Upper lobe of right lung (tissue), 1 donor: ENCODE data around the gene TMEM40. TPM values are rescaled to one million over a fixed set of nuclear protein-coding genes. Genes with fewer than 3 reads are reported as not detected.
A peak's percentile ranks its signal among the peaks of the same experiment; 100 is the strongest.
"Not testable (repeated sequence)": the region's sequence is repeated elsewhere in the genome, so short reads cannot be mapped to it uniquely, and the experiment has no call there.

Experiments
- ATAC-seq: fragments of 200-7000 bp; cut with Tn5 transposase; one replicate; pipeline ENCODE4 v1.9.1; 2020; ENCODE audit warnings: mild to moderate bottlenecking, moderate library complexity
- DNase-seq: peaks from one replicate; pipeline ENCODE4 v3.0.0-alpha.2; 2020
- H3K27ac ChIP-seq: fragments of 200-600 bp; one replicate; pipeline ENCODE4 v1.8.0; 2022
- H3K27me3 ChIP-seq: fragments of 200-600 bp; one replicate; pipeline ENCODE4 v1.8.0; 2022; ENCODE audit warnings: mild to moderate bottlenecking
- H3K36me3 ChIP-seq: fragments of 200-600 bp; one replicate; pipeline ENCODE4 v1.8.0; 2022
- H3K4me1 ChIP-seq: fragments of 200-600 bp; one replicate; pipeline ENCODE4 v1.8.0; 2022
- H3K4me3 ChIP-seq: fragments of 200-600 bp; one replicate; pipeline ENCODE4 v1.8.0; 2022; ENCODE audit warnings: mild to moderate bottlenecking
- H3K9me3 ChIP-seq: fragments of 200-600 bp; one replicate; pipeline ENCODE4 v1.8.0; 2022
- intact Hi-C: fragments of 100-400 bp; cut with DNase I; formaldehyde crosslinking; loops from one replicate; pipeline ENCODE4 v1.11.0; 2022
- total RNA-seq: library from RNA; stranded (reverse); fragmentation: NEBNext Ultra II Directional; extraction: Animal tissue kit (Norgen Biotek cat#: 25700); gene quantifications from one replicate; pipeline ENCODE4 v1.2.1, GENCODE V29; 2021
- TF ChIP-seq, protein P1 (sequence below): fragments of 200-600 bp; IDR thresholded peaks from one replicate; pipeline ENCODE4 v1.8.0; 2022; ENCODE audit warnings: antibody characterized with exemption
- donor health status: DM: no; HTN: yes; CAD: no; lungs with severe emphysema.

TMEM40 gene
- total RNA-seq, 1 donor from 2014 or later: not detected

GRCh38 chr3:12796171-12797123, 37.4 kb upstream of the TMEM40 start, which contains the start of gene CAND2:
CAND2 (plus strand) TSS chr3:12796680; CDS start chr3:12796721, 41 bp downstream.
- Histone ChIP-seq H3K36me3 (no peaks in the 10 kb centered on the region), H3K4me3 (peak within 1 kb of the TSS; percentile 64), H3K27me3 (no peaks in the 10 kb centered on the region), H3K9me3 (no peaks in the 10 kb centered on the region), H3K4me1 (peaks cover 5% of the 10 kb centered on the region), H3K27ac (peak within 1 kb of the TSS; percentile 61)
- intact Hi-C loops: no loop called here
- TF ChIP-seq, protein P1, sequence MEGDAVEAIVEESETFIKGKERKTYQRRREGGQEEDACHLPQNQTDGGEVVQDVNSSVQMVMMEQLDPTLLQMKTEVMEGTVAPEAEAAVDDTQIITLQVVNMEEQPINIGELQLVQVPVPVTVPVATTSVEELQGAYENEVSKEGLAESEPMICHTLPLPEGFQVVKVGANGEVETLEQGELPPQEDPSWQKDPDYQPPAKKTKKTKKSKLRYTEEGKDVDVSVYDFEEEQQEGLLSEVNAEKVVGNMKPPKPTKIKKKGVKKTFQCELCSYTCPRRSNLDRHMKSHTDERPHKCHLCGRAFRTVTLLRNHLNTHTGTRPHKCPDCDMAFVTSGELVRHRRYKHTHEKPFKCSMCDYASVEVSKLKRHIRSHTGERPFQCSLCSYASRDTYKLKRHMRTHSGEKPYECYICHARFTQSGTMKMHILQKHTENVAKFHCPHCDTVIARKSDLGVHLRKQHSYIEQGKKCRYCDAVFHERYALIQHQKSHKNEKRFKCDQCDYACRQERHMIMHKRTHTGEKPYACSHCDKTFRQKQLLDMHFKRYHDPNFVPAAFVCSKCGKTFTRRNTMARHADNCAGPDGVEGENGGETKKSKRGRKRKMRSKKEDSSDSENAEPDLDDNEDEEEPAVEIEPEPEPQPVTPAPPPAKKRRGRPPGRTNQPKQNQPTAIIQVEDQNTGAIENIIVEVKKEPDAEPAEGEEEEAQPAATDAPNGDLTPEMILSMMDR: no peak
- ATAC-seq: peak; percentile 84
- peak; percentile 73 for DNase-seq

DNA sequence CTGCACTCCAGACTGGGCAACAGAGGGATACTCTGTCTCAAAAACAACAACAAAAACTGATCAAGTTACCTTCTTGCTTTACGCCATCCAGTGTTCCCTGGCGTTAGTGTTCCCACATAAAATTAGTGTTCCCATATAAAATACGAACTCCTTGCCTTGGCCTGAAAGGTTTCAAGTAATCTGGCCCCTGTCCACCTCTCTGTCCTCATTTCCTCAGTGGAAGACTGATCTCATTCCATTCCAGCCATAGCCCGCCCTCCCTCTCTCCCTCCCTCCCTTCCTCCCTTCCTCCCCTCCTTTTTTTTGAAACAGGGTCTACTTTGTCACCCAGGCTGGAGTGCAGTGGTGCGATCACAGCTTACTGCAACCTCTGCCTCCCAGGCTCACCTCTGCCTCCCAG, 34.6 kb upstream of the TMEM40 start:
- H3K4me1 ChIP-seq: peaks cover 5% of the 10 kb centered on the region
- ATAC-seq: no peak
- intact Hi-C loops: no loop called here
- TF ChIP-seq, protein P1: no peak
- H3K27ac ChIP-seq: no peak overlapping the region
- H3K9me3 ChIP-seq: no peaks in the 10 kb centered on the region
- no peaks in the 10 kb centered on the region for H3K36me3 ChIP-seq
- H3K4me3 ChIP-seq: no peak overlapping the region
- peak; percentile 12 for DNase-seq
- H3K27me3 ChIP-seq: no peaks in the 10 kb centered on the region

- Histone ChIP-seq H3K36me3 (no peaks in the 10 kb centered on the region), H3K4me1 (peaks cover 5% of the 10 kb centered on the region), H3K27ac (no peak overlapping the region), H3K4me3 (no peak overlapping the region), H3K9me3 (no peaks in the 10 kb centered on the region), H3K27me3 (no peaks in the 10 kb centered on the region)
- TF ChIP-seq, protein P1: no peak
- DNase-seq (no peak), ATAC-seq (no peak)
- intact Hi-C loops: no loop called here
Measured at GRCh38 chr3:12791430-12791829, 32.4 kb upstream of the TMEM40 start.

DNA sequence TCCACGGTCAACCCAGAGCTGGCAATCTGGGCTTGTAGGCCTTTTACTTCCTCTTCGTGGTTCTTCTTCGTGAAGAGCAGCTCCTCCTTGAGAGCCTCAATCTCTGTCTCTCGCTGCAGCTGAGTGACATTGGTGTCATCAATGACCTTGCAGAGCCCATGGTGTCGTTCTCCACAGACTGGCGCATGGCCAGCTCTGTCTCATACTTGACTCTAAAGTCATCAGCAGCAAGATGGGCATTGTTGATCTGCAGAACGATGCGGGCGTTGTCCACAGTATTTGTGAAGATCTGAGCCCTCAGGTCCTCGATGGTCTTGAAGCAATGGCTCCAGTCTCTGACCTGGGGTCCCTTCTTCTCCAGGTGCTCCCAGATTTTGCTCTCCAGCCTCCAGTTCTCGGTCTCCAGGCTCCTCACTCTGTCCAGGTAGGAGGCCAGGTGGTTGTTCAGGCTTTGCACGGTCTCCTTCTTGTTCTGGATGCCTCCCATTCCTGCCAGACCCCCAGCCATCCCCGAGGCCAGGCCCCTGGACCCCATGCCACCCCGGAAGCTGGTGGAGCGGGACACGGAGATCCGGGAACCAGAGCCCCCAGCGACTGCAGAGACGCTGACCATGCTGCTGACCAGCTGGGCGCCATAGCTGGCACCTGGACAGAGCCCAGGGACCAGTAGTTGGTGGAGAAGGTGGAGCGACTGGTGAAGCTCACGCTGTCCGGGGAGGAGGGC, 29.1 kb upstream of the TMEM40 start:
- peak; percentile 34 for DNase-seq
- H3K36me3 ChIP-seq: not testable (repeated sequence)

DNA sequence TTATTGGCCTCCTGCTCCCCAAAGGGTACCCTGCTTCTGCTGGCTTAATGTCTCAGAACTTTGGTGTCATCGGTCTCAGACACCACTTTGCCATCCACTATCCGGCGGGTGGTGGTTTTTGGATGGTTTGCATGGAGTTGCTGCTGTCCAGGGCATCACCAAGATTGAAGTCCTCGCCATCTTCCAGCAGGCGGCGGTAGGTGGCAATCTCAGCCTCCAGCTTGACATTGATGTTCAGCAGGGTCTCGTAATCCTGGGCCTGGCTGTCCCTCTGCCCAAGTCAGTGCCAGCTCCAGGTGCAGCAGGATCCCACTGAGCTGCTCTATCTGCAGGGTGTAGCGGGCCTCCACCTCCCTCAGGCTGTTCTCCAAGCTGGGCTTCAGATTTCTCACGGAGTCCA, 28.3 kb upstream of the TMEM40 start:
- H3K27ac ChIP-seq, intact Hi-C loops, H3K4me3 ChIP-seq, H3K4me1 ChIP-seq, H3K9me3 ChIP-seq, H3K27me3 ChIP-seq, H3K36me3 ChIP-seq, ATAC-seq: not testable (repeated sequence)
- peak; percentile 58 for DNase-seq
- TF ChIP-seq, protein P1: peak; percentile 14

More for the DNA sequence above, 29.1 kb upstream of the TMEM40 start:
- H3K27ac ChIP-seq, H3K4me3 ChIP-seq, intact Hi-C loops, H3K4me1 ChIP-seq, ATAC-seq, H3K9me3 ChIP-seq, H3K27me3 ChIP-seq: not testable (repeated sequence)

GRCh38 chr3:12785096-12785495, 26.0 kb upstream of the TMEM40 start:
- Histone ChIP-seq H3K27me3 (no peaks in the 10 kb centered on the region), H3K4me1 (no peaks in the 10 kb centered on the region), H3K4me3 (no peak overlapping the region), H3K36me3 (no peaks in the 10 kb centered on the region), H3K9me3 (no peaks in the 10 kb centered on the region), H3K27ac (no peak overlapping the region)
- DNase-seq (no peak), ATAC-seq (no peak)
- intact Hi-C loops: no loop called here
- TF ChIP-seq, protein P1: no peak
